Measurements from ENCODE around the gene FOXO3. TPM values are rescaled to one million over a fixed set of nuclear protein-coding genes. Genes with fewer than 3 reads are reported as not detected.

The FOXO3 gene
- total and polyA plus RNA-seq, 2 of the 8 experiments (the other 6 are each of a cell fraction or from before 2014, with no cell fraction given), result 13.1 to 19.3 TPM

DNA sequence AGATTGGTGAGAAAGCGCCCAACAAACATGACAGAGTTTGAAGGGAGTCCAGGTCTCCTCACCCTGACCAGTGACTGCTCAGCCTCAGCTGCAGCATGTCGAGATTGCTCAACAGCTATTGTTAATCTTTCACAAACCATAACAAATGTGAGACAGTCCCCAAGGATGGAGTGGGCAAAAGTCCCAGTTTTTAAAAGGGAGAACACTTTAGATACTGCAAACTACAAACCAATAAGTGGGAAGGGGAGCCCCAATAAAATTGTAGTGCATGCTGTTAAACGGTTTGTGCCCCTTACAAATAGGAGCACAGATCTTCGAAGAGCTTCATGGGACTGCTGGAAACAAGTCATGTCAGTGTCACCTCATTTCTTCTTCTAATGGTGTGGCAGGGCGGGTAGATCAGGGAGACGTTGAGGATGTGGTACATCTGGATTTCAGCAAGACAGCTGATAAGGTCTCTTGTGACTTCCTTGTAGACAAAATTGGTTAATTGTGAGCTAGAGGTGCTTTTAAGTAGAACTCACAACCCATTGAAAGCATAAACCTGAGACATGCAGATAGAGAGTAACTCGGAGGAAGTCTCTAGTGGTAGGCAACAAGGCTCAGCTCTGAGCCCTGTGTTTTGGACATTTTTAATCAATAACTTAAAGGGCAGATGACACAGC is 153.5 kb downstream of the FOXO3 start:
- Histone ChIP-seq H3K14ac (ENCODE audit: insufficient read length) (no peak overlapping the region), H3K79me1 (ENCODE audit: low read depth, low read length) (no peaks in the 10 kb centered on the region), H3K4me1 (replicated peaks in 1 of 4; ENCODE audit: control insufficient read depth in 3 of 4, insufficient read depth in 4 of 4, low read length in 3 of 4) (peaks cover 0 to 4% (median 0%) of the 10 kb centered on the region in 4 experiments; a peak in 1 of 7 replicates), H3K36me3 (ENCODE audit: control insufficient read depth in 2 of 4, insufficient read depth in 4 of 4, low read length in 3 of 4) (no peaks in the 10 kb centered on the region), H2BK15ac (ENCODE audit: low read length) (no peak overlapping the region), H3K4me2 (ENCODE audit: insufficient read depth in 1 of 2, low read depth in 2 of 2, low read length in 2 of 2) (no peak overlapping the region), H4K91ac (replicated peaks; ENCODE audit: insufficient read length, low read length) (no peak overlapping the region), H2BK20ac (ENCODE audit: low read length) (no peak overlapping the region), H3K9me3 (ENCODE audit: insufficient read depth in 2 of 2, low read depth in 1 of 2, low read length in 1 of 2) (no peaks in the 10 kb centered on the region), H4K8ac (ENCODE audit: extremely low read depth, insufficient read depth, low read length) (no peak overlapping the region), H2AFZ (ENCODE audit: low read length) (no peak overlapping the region), H2AK5ac (ENCODE audit: low read depth, low read length) (no peak overlapping the region), H3K4me3 (ENCODE audit: extremely low read depth in 1 of 4, insufficient read depth in 2 of 4, low read depth in 3 of 4, low read length in 4 of 4) (no peak overlapping the region), H3K23me2 (ENCODE audit: low read depth, low read length) (no peaks in the 10 kb centered on the region; the same call in 1 of the 2 replicates), H2BK12ac (ENCODE audit: low read depth, low read length) (no peak overlapping the region), H2BK5ac (ENCODE audit: low read depth, low read length) (no peak overlapping the region), H3K27me3 (replicated peaks in 1 of 4; ENCODE audit: control insufficient read depth in 3 of 4, extremely low read depth in 1 of 4, insufficient read depth in 3 of 4, low read length in 3 of 4) (no peaks in the 10 kb centered on the region; a peak in 1 of 7 replicates), H3K18ac (ENCODE audit: extremely low read depth, low read length) (no peak overlapping the region), H3K56ac (replicated peaks; ENCODE audit: insufficient read length, low read depth, low read length) (no peak overlapping the region), H4K5ac (ENCODE audit: insufficient read length, low read depth, low read length) (no peak overlapping the region), H3K9ac (replicated peaks in 1 of 4; ENCODE audit: extremely low read depth in 1 of 4, low read depth in 3 of 4, low read length in 3 of 4) (no peak overlapping the region), H2BK120ac (replicated peaks; ENCODE audit: low read depth, low read length) (no peak overlapping the region), H4K20me1 (replicated peaks in 1 of 2; ENCODE audit: control insufficient read depth in 1 of 2, insufficient read depth in 2 of 2, low read length in 2 of 2) (no peaks in the 10 kb centered on the region), H3K23ac (ENCODE audit: insufficient read length) (no peak overlapping the region), H3K79me2 (ENCODE audit: control insufficient read depth in 1 of 2, insufficient read depth in 2 of 2, low read length in 2 of 2) (no peaks in the 10 kb centered on the region), H3K4ac (replicated peaks; ENCODE audit: insufficient read length, low read depth, low read length) (no peak overlapping the region), H3K27ac (ENCODE audit: low read depth, low read length) (no peak overlapping the region)
- WGBS, 2 experiments (ENCODE audit: extremely low coverage in 1 of 2, insufficient coverage in 1 of 2, insufficient read length in 1 of 2, insufficient replicate concordance in 2 of 2, low coverage in 1 of 2, low lambda C conversion rate in 2 of 2, missing lambda C conversion rate in 1 of 2), result 88% methylated on average over 7 of the region's 7 CpGs; no CpG with 5 or more reads in 1 of the 2 experiments
- TF ChIP-seq SP4 (IDR thresholded peaks at IDR 0.05; ENCODE audit: low read length), result no peak
- TF ChIP-seq NRF1 (IDR thresholded peaks at IDR 0.05; ENCODE audit: low read depth, low read length), result no peak
- no peak for TF ChIP-seq E2F6 (IDR thresholded peaks at IDR 0.05)
- TF ChIP-seq POLR2A (IDR thresholded peaks at IDR 0.05; ENCODE audit: control extremely low read depth in 1 of 2, low read depth in 2 of 2, low read length in 2 of 2), result no peak
- TF ChIP-seq JUND (IDR thresholded peaks at IDR 0.05; ENCODE audit: low read length), result no peak
- TF ChIP-seq JUN (IDR thresholded peaks at IDR 0.05; ENCODE audit: low read depth, low read length), result no peak
- no peak for TF ChIP-seq RFX5 (IDR thresholded peaks at IDR 0.05; ENCODE audit: borderline replicate concordance, low read depth, low read length)
- TF ChIP-seq EP300 (IDR thresholded peaks at IDR 0.05; ENCODE audit: borderline replicate concordance in 1 of 2, low read depth in 2 of 2, low read length in 2 of 2), result no peak
- no peak for TF ChIP-seq CTBP2 (IDR thresholded peaks at IDR 0.05; ENCODE audit: borderline replicate concordance, insufficient read depth, insufficient read length, low read length)
- no peak for TF ChIP-seq RNF2 (IDR thresholded peaks at IDR 0.05; ENCODE audit: borderline replicate concordance, low read depth, low read length, missing control alignments, poor library complexity, severe bottlenecking)
- FAIRE-seq (no peak), DNase-seq (ENCODE audit: low read depth in 1 of 2, low spot score in 2 of 2) (no peak)
- CTCF ChIA-PET (ENCODE audit: partially characterized antibody), result interaction anchor here (0.6 to 2.7 kb wide), 9 partner anchors 10 to 1270 kb away, joined by 3 to 8 read pairs (median 3); no protein-coding TSS in a partner anchor
- POLR2A ChIA-PET (ENCODE audit: partially characterized antibody), result no interaction called here
